T-helper 9 cell (primary cell): Measurements from ENCODE around the gene NDP.
A peak's percentile ranks its signal among the peaks of the same experiment; 100 is the strongest.
"Not testable (repeated sequence)": the region's sequence is repeated elsewhere in the genome, so short reads cannot be mapped to it uniquely, and the experiment has no call there.

ENCODE experiments used
- DNase-seq: peaks from one replicate; pipeline ENCODE4 v3.0.0-alpha.2; 2020

Gene NDP

DNA sequence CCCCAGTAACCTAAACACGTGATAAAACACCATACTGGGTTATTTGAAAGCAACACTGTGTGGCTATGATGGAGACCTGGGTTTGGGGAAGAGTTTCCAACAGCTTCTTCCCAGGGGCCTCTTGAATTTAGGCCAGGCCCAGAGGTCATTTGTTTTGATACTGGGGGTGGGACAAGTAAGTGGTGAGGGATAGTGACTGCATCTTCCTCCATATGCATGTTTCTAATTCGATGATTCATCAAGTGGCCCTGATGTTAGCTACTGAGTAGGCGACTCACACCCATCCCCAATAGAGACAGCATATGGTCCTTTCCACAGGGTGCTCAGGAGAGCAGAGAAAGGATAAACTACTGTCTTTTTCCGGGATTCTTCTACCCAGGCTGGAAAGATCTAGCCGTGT lies 2.7 kb downstream of the NDP start:
- DNase-seq = no peak

GRCh38 chrX:43969504-43970501 lies 3.4 kb downstream of the NDP start:
- DNase-seq = no peak

- no peak for DNase-seq
Observed at GRCh38 chrX:43968359-43968781, 4.8 kb downstream of the NDP start.

GRCh38 chrX:43964936-43965335 lies 8.3 kb downstream of the NDP start:
- no peak for DNase-seq

DNA sequence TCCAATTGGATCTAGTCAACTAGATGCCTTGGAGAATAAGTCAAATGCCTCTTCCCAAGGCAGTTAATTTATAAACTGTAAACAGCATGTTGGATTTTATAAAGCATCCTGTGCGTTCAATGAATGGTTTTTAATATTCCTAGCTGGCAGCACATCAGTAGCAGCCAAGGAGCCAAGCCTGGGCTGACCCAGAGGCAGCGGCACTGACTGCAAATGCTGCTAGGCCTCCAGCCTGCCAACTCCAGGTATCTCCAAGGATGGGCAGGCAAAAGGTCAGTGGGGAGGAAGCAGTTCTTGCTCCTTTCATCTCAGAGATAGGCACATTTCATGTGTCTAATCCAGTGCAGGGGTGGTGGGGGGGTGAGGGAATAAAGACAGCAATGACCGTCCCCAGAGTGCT lies 9.5 kb downstream of the NDP start:
- no peak for DNase-seq

GRCh38 chrX:43962636-43963035 lies 10.6 kb downstream of the NDP start:
- DNase-seq = no peak

GRCh38 chrX:43961699-43962098 lies 11.5 kb downstream of the NDP start:
- DNase-seq = no peak

DNA sequence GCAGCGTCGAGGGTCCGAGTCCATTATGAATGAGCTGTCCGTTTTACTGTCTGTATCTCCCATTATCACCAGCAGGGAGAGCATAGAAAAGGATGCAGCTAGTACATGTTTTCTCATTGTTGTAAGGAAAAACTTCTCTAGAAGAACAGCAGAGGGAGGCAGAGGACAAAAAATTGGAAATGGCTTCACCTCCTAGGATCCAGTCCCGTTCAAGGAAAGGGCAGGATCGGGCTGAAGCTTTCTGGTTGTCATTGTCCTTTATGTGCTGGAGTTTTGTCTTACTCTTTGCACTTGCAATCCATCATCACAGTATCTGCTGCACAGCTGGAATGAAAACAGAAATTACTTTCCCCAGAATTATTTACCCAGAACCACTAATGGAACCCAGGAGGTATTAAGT lies 14.7 kb downstream of the NDP start:
- DNase-seq = no peak

DNA sequence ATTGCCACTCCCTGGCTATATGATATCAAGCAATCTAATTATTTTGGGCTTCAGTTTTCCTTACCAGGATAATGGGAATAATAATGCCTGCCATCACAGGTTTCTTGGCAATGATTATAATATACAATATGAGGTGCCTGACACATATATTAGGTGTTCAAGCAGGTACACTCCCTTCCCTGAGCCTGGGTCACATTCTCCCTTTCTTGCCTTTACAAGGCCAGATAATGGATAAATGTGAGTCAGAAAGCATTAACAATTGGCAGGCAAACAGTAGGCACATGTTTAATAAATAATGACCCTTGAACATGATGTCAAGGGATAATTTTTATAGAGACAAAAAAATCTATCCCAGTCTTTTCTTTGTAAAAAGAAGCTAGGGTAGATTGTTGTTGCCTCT lies 17.2 kb downstream of the NDP start:
- DNase-seq = no peak

DNA sequence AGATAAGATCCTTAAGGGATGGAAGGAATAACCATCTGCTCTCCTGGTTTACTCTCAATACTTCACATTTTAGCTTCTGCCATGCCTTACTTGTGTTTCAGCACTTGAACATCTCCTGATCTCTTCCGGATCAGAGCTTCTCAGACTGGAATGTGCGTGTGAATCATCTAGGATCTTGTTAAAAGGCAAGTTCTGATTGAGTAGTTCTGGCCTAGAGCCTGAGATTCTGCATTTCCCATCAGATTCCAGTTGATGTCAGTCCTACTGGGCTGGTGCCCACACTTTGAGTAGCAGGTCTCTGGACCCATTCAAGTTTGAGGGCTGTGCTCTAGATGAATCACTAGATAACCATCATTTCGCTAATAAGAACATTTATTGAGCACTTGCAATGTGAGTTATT lies 20.0 kb downstream of the NDP start:
- DNase-seq = no peak

DNA sequence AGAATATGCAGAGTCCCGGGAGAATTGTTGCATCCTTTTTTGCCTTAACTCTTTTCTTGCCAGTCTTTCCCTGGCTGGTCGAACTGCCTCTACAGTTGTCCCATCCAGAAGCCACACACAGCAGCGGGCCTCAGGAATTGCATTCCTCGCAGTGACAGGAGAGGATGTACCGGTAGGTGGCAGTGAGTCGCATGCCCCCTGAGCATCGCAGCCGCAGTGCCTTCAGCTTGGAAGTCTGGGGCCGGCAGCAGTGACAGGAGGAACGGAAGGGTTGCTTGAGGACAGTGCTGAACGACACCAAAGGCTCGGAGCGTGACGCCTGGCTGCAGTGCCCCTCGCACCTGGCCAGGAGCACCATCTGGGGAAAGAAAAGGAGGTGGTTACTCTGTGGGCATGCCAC lies 23.5 kb downstream of the NDP start:
- peak; percentile 9 for DNase-seq

GRCh38 chrX:43940816-43941474 lies 32.2 kb downstream of the NDP start:
- no peak for DNase-seq

DNA sequence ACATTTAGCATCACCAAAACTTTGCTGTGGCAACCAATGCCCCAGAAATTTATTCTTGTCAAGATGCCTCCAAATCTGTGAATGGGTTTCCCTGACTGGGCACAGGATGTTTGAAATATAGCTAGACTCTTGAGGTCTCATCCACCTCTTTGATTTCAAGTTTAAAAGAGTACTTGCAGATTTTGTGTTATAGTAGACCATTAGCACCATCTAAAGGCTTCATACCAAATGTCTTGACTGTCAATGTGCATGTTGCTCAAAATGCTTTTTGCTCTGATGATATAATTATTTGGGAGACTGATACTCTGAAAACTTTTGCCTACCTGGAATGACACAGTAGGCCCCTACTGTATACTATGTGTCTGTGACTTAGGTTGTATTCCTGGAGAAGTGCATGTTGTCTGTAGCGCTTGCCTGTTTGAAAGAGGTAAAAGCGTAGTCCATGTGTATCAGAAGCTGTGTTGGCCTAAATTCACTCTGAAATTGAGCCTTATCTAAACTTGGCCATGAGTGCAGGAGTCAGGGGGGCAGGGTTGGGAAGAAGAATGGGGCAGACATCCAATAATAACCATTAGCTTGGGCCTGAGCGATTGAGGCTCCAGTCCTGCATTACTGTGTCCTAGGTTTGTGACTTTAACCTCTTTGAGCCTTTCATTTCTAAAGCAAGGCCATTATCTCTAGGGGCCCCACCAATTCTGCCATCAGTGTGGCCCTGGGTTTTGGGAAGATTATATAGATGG lies 33.8 kb downstream of the NDP start:
- DNase-seq = no peak

GRCh38 chrX:43922032-43922431 lies 51.2 kb downstream of the NDP start:
- not testable (repeated sequence) for DNase-seq

- not testable (repeated sequence) for DNase-seq
Observed at GRCh38 chrX:43910772-43911171, 62.4 kb downstream of the NDP start.

GRCh38 chrX:43910012-43910411 lies 63.2 kb downstream of the NDP start:
- DNase-seq = no peak

DNA sequence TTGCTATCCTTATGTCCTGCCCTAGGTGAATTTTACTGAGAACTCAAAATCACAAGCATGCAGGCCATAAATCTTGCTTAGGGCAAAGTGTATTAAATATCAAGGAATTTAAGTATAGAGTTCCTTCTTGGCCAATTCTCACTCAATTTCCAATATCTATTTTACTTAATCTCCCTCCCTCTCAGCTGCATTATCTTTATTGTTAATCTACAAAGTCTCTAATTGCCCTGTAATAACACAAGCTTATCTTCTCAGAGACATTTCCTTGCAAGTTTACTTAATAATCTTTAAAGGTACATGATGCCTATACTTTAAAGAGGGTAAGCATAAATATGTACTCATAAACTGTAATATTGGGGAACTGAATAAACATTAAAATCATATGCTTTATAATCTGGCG lies 64.0 kb downstream of the NDP start:
- no peak for DNase-seq

DNA sequence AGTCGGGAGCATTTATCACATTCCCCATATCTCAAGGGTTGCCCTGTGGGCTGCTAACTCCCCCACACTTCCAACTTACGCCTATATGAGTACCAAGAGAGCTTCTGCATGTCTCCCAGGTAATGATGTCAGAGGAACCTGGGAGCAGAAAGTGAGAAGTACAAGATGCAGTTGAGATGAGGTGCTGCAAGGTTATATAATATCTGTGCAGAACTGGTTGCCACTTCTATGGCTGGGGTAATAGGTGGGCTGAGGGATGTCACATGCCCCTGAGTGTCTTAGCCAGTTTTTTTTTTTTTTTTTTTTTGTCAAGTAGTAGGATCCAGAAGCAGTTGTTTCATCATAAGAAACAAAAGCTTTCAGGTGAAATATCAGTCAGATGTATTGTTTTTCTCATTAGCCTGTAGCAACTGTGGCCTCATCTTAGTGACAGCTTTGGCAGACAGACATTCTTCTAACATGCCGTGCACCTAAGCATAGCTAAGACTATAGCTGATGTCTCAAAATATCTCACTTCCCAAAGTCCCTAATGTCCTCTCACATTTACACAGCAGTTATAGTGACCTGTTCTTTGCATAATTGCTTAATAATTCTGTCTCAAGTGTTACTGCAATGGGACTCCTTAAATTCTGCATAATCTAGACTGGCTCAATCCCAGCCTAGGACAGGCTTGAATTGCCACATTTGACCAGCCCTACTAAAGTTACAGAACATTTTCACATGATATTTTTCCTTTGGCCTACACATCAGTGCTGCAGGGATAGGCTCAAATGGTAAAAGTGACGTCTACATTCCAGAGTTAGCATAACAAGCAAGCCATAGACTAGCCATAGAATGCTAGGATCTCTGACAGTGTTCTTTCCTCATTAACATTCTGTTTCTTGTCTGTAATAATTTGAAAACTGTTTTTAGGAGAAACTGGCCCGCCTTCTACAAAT lies 73.0 kb downstream of the NDP start:
- DNase-seq = no peak
